GM23338 (cell line): ENCODE data around the gene SPNS1. TPM values are rescaled to one million over a fixed set of nuclear protein-coding genes. Genes with fewer than 3 reads are reported as not detected.

ENCODE experiments used
- ATAC-seq: fragments of 200-7000 bp; cut with Tn5 transposase; 3 replicates; pipeline ENCODE4 v1.9.1; 2020
- DNase-seq: peaks from one replicate; pipeline ENCODE4 v3.0.0-alpha.2; 2015; ENCODE audit warnings: low spot score
- H2AFZ ChIP-seq: fragments of 200-600 bp; sonication (generic); 2 replicates; pipeline ENCODE4 v1.8.0; 2016; ENCODE audit warnings: antibody characterized with exemption, mild to moderate bottlenecking, moderate library complexity
- H3F3A ChIP-seq: fragments of 200-600 bp; sonication (generic); replicated peaks from 2 replicates; pipeline ENCODE4 v1.8.0; 2017; ENCODE audit warnings: antibody characterized with exemption, mixed run types, low read depth
- H3K27ac ChIP-seq: fragments of 200-600 bp; sonication (generic); 2 replicates; pipeline ENCODE4 v1.6.1; 2016; ENCODE audit warnings: low read depth
- H3K27me3 ChIP-seq: fragments of 200-600 bp; sonication (generic); 2 replicates; pipeline ENCODE4 v1.8.0; 2016; ENCODE audit warnings: mild to moderate bottlenecking, mixed run types, moderate library complexity; ENCODE audit not compliant: insufficient read depth
- H3K36me3 ChIP-seq: fragments of 200-600 bp; sonication (generic); 2 replicates; pipeline ENCODE4 v1.8.0; 2016; ENCODE audit warnings: mild to moderate bottlenecking; ENCODE audit not compliant: insufficient read depth
- H3K4me1 ChIP-seq: fragments of 200-600 bp; sonication (generic); 2 replicates; pipeline ENCODE4 v1.8.0; 2016; ENCODE audit warnings: mild to moderate bottlenecking, moderate library complexity; ENCODE audit not compliant: insufficient read depth
- H3K4me2 ChIP-seq: fragments of 200-600 bp; sonication (generic); 2 replicates; pipeline ENCODE4 v1.7.1; 2017; ENCODE audit warnings: mixed run types
- H3K4me3 ChIP-seq: fragments of 200-600 bp; sonication (generic); 2 replicates; pipeline ENCODE4 v1.6.1; 2016; ENCODE audit warnings: mixed run types
- H3K79me2 ChIP-seq: fragments of 200-600 bp; sonication (generic); replicated peaks from 2 replicates; pipeline ENCODE4 v1.8.0; 2017; ENCODE audit warnings: mild to moderate bottlenecking; ENCODE audit not compliant: insufficient read depth
- H3K9me2 ChIP-seq: fragments of 200-600 bp; sonication (generic); 2 replicates; pipeline ENCODE4 v1.8.0; 2017; ENCODE audit not compliant: insufficient read depth
- H4K20me1 ChIP-seq: fragments of 200-600 bp; sonication (generic); replicated peaks from 2 replicates; pipeline ENCODE4 v1.8.0; 2017; ENCODE audit warnings: mild to moderate bottlenecking; ENCODE audit not compliant: insufficient read depth
- H3K27ac Mint-ChIP-seq: 2 replicates; pipeline ENCODE4 v1.8.0; 2020; ENCODE audit warnings: inconsistent platforms, mild to moderate bottlenecking, moderate library complexity, mixed read lengths
- H3K27me3 Mint-ChIP-seq: 3 replicates; pipeline ENCODE4 v1.8.0; 2022; ENCODE audit warnings: low read depth, mild to moderate bottlenecking, moderate library complexity, mixed read lengths, inconsistent platforms; ENCODE audit not compliant: insufficient read depth, poor library complexity
- H3K36me3 Mint-ChIP-seq: 3 replicates; pipeline ENCODE4 v1.8.0; 2021; ENCODE audit warnings: low read depth, mild to moderate bottlenecking, inconsistent platforms, moderate library complexity, mixed read lengths
- H3K4me1 Mint-ChIP-seq: 3 replicates; pipeline ENCODE4 v1.8.0; 2020; ENCODE audit warnings: mild to moderate bottlenecking, inconsistent platforms, mixed read lengths
- H3K4me3 Mint-ChIP-seq: 3 replicates; pipeline ENCODE4 v1.8.0; 2021; ENCODE audit warnings: moderate library complexity, mild to moderate bottlenecking, inconsistent platforms, mixed read lengths
- H3K9me3 Mint-ChIP-seq: 3 replicates; pipeline ENCODE4 v1.8.0; 2020; ENCODE audit warnings: moderate library complexity, mild to moderate bottlenecking, inconsistent platforms, mixed read lengths
- POLR2AphosphoS5 ChIP-seq: IDR thresholded peaks from 2 replicates; pipeline ENCODE4 v1.6.1; 2016; ENCODE audit warnings: antibody characterized with exemption, low read depth
- ZNF462 ChIP-seq: fragments of 250-450 bp; sonication (Bioruptor Pico); IDR thresholded peaks from 2 replicates; pipeline ENCODE4 v1.5.0; 2020; ENCODE audit warnings: mild to moderate bottlenecking, moderate library complexity
- polyA plus RNA-seq: library from polyadenylated mRNA; unstranded; fragments of >200 nt; fragmentation: Nextera tagmentation; extraction: Ambion mirVana; gene quantifications from 2 replicates; pipeline ENCODE4 v1.2.1, GENCODE V29; 2016
- total RNA-seq: library from RNA; depleted of rRNA; stranded (reverse); fragments of >200 nt; shearing (Covaris generic); gene quantifications from 2 replicates; pipeline ENCODE4 v1.2.3, GENCODE V29; 2014
- TF ChIP-seq, protein P1 (sequence below), 2 experiments: fragments of 200-600 bp in 1 of 2; sonication (generic) in 1 of 2; conservative IDR thresholded peaks; 2 replicates each; pipeline versions ENCODE4 v1.5.1 to v1.6.1; 2016 to 2017; ENCODE audit warnings: antibody characterized with exemption in 2 of 2, low read depth in 2 of 2, mild to moderate bottlenecking in 2 of 2, moderate library complexity in 1 of 2
- TF ChIP-seq, protein P2 (sequence below): IDR thresholded peaks from one replicate; pipeline ENCODE4 v1.6.1; 2018; ENCODE audit warnings: antibody characterized with exemption; ENCODE audit not compliant: unreplicated experiment

The SPNS1 gene
- total and polyA plus RNA-seq, 2 experiments from 2014 or later = 37.2 to 48.5 TPM

GRCh38 chr16:28935924-28936783 lies 38.4 kb upstream of the SPNS1 start:
- peak overlapping the region; percentile 79 for H3K4me2 ChIP-seq
- DNase-seq (peak; percentile 96), ATAC-seq (peak; percentile 97)
- H3K27me3 ChIP-seq = no peaks in the 10 kb centered on the region
- Mint-ChIP-seq H3K4me3 (peak overlapping the region; percentile 35; the same call in 2 of the 3 replicates), H3K9me3 (no peaks in the 10 kb centered on the region), H3K36me3 (no peaks in the 10 kb centered on the region), H3K4me1 (peaks cover 4% of the 10 kb centered on the region; the same call in 2 of the 3 replicates), H3K27me3 (peaks cover 23% of the 10 kb centered on the region), H3K27ac (no peak overlapping the region)
- no peaks in the 10 kb centered on the region for H3F3A ChIP-seq
- H3K9me2 ChIP-seq = no peaks in the 10 kb centered on the region
- TF ChIP-seq, protein P1, sequence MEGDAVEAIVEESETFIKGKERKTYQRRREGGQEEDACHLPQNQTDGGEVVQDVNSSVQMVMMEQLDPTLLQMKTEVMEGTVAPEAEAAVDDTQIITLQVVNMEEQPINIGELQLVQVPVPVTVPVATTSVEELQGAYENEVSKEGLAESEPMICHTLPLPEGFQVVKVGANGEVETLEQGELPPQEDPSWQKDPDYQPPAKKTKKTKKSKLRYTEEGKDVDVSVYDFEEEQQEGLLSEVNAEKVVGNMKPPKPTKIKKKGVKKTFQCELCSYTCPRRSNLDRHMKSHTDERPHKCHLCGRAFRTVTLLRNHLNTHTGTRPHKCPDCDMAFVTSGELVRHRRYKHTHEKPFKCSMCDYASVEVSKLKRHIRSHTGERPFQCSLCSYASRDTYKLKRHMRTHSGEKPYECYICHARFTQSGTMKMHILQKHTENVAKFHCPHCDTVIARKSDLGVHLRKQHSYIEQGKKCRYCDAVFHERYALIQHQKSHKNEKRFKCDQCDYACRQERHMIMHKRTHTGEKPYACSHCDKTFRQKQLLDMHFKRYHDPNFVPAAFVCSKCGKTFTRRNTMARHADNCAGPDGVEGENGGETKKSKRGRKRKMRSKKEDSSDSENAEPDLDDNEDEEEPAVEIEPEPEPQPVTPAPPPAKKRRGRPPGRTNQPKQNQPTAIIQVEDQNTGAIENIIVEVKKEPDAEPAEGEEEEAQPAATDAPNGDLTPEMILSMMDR (conservative IDR thresholded peaks at IDR 0.05; ENCODE audit: low read depth in 2 of 2) = no peak
- TF ChIP-seq ZNF462 (CRISPR knock-in tag) = no peak
- TF ChIP-seq POLR2AphosphoS5 = peak; percentile 40; the same call in 1 of the 2 replicates
- TF ChIP-seq, protein P2, sequence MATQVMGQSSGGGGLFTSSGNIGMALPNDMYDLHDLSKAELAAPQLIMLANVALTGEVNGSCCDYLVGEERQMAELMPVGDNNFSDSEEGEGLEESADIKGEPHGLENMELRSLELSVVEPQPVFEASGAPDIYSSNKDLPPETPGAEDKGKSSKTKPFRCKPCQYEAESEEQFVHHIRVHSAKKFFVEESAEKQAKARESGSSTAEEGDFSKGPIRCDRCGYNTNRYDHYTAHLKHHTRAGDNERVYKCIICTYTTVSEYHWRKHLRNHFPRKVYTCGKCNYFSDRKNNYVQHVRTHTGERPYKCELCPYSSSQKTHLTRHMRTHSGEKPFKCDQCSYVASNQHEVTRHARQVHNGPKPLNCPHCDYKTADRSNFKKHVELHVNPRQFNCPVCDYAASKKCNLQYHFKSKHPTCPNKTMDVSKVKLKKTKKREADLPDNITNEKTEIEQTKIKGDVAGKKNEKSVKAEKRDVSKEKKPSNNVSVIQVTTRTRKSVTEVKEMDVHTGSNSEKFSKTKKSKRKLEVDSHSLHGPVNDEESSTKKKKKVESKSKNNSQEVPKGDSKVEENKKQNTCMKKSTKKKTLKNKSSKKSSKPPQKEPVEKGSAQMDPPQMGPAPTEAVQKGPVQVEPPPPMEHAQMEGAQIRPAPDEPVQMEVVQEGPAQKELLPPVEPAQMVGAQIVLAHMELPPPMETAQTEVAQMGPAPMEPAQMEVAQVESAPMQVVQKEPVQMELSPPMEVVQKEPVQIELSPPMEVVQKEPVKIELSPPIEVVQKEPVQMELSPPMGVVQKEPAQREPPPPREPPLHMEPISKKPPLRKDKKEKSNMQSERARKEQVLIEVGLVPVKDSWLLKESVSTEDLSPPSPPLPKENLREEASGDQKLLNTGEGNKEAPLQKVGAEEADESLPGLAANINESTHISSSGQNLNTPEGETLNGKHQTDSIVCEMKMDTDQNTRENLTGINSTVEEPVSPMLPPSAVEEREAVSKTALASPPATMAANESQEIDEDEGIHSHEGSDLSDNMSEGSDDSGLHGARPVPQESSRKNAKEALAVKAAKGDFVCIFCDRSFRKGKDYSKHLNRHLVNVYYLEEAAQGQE = no peak
- peak overlapping the region; percentile 51 for H3K4me3 ChIP-seq
- H3K36me3 ChIP-seq = no peaks in the 10 kb centered on the region
- no peaks in the 10 kb centered on the region for H3K79me2 ChIP-seq
- H3K27ac ChIP-seq = no peak overlapping the region
- H4K20me1 ChIP-seq = no peaks in the 10 kb centered on the region
- peak overlapping the region; percentile 87 for H2AFZ ChIP-seq
- H3K4me1 ChIP-seq = peaks cover 2% of the 10 kb centered on the region; the same call in 1 of the 2 replicates
